MCF 10A (cell line): ENCODE measurements around the gene THPO. TPM values are rescaled to one million over a fixed set of nuclear protein-coding genes. Genes with fewer than 3 reads are reported as not detected.

Experiments
- BruUV-seq: library from RNA; stranded (reverse); fragments of 400-500 nt; replicated peaks from 2 replicates; lab custom pipeline; 2021; lab: Mats Ljungman, UMichigan
- CTCF ChIA-PET: fragments of 300-600 bp; sonication (Branson Sonifier 250); formaldehyde crosslinking; extraction: SDS; loops from one replicate; lab custom pipeline; 2021; ENCODE audit warnings: antibody characterized with exemption, inconsistent platforms; lab: Yijun Ruan, JAX
- POLR2A ChIA-PET: fragments of 300-600, 350-650 bp; sonication (Branson Sonifier 250); formaldehyde crosslinking; extraction: SDS; loops from one replicate; lab custom pipeline; 2020; ENCODE audit warnings: antibody characterized with exemption, inconsistent platforms; lab: Yijun Ruan, JAX
- DNase-seq: peaks from one replicate; pipeline ENCODE4 v3.0.0-alpha.2; 2018; ENCODE audit not compliant: unreplicated experiment
- H3K27ac Mint-ChIP-seq: one replicate; pipeline ENCODE4 v1.8.0; 2022; ENCODE audit warnings: mild to moderate bottlenecking, low read depth, mixed read lengths; ENCODE audit not compliant: unreplicated experiment
- H3K27me3 Mint-ChIP-seq: one replicate; pipeline ENCODE4 v1.8.0; 2022; ENCODE audit warnings: mixed read lengths; ENCODE audit not compliant: insufficient read depth, unreplicated experiment
- H3K36me3 Mint-ChIP-seq: one replicate; pipeline ENCODE4 v1.8.0; 2022; ENCODE audit warnings: mild to moderate bottlenecking, moderate library complexity, mixed read lengths; ENCODE audit not compliant: insufficient read depth, unreplicated experiment
- H3K4me1 Mint-ChIP-seq: one replicate; pipeline ENCODE4 v1.8.0; 2022; ENCODE audit warnings: mixed read lengths; ENCODE audit not compliant: insufficient read depth, unreplicated experiment
- H3K4me3 Mint-ChIP-seq: one replicate; pipeline ENCODE4 v1.8.0; 2022; ENCODE audit warnings: mild to moderate bottlenecking, moderate library complexity, mixed read lengths; ENCODE audit not compliant: unreplicated experiment
- H3K9me3 Mint-ChIP-seq: one replicate; pipeline ENCODE4 v1.8.0; 2022; ENCODE audit warnings: mixed read lengths; ENCODE audit not compliant: unreplicated experiment
- CTCF ChIP-seq: fragments of 200-600 bp; IDR thresholded peaks from one replicate; pipeline ENCODE4 v1.8.0; 2022; ENCODE audit warnings: antibody characterized with exemption, mild to moderate bottlenecking; ENCODE audit not compliant: unreplicated experiment
- intact Hi-C: fragments of 100-400 bp; cut with micrococcal nuclease; formaldehyde crosslinking; loops from 2 replicates; pipeline ENCODE4 v1.14.1; 2022
- total RNA-seq: library from RNA; stranded (reverse); gene quantifications from 2 replicates; pipeline ENCODE4 v1.2.3, GENCODE V29; 2022

Gene THPO
- total RNA-seq, 1 experiment from 2014 or later, result not detected

GRCh38 chr3:184322731-184323487 is 55.1 kb downstream of the THPO start:
- H3K9me3 Mint-ChIP-seq, result no peaks in the 10 kb centered on the region
- intact Hi-C loops, result no loop called here
- H3K4me3 Mint-ChIP-seq, result no peak overlapping the region
- H3K27ac Mint-ChIP-seq, result no peak overlapping the region
- peaks cover 26% of the 10 kb centered on the region for H3K4me1 Mint-ChIP-seq
- H3K36me3 Mint-ChIP-seq, result peaks cover 96% of the 10 kb centered on the region
- no peak for TF ChIP-seq CTCF
- ChIA-PET CTCF (no interaction called here), POLR2A (interaction anchor here (0.6 kb wide), 1 partner anchor 1224 kb away, joined by 3 read pairs; no protein-coding TSS in a partner anchor)
- no peak for DNase-seq
- no peaks in the 10 kb centered on the region for H3K27me3 Mint-ChIP-seq
- TSS peak; percentile 28 for BruUV-seq

Other genes starting within 250 kb of the THPO start
- gene EIF2B5, start 242.8 kb downstream of the THPO start, total RNA-seq, result 33.8 and 36.1 TPM in 2 replicates
- 73.4 and 74.5 TPM in 2 replicates for gene DVL3, start 222.8 kb downstream of the THPO start, total RNA-seq
- 280 and 301 TPM in 2 replicates for gene AP2M1, start 203.4 kb downstream of the THPO start, total RNA-seq
- 62.7 and 73.9 TPM in 2 replicates for gene ABCF3, start 192.0 kb downstream of the THPO start, total RNA-seq
- gene VWA5B2, start 148.6 kb downstream of the THPO start, total RNA-seq, result not detected in 2 replicates
- gene ALG3, start 129.2 kb downstream of the THPO start, total RNA-seq, result 60.4 and 77.8 TPM in 2 replicates
- 4.9 and 10.1 TPM in 2 replicates for gene EEF1AKMT4, start 128.5 kb downstream of the THPO start, total RNA-seq
- gene CAMK2N2, start 116.7 kb downstream of the THPO start, total RNA-seq, result 6.1 TPM in 2 replicates
- not detected in 2 replicates for gene ECE2, start 102.2 kb downstream of the THPO start, total RNA-seq
- 275 and 284 TPM in 2 replicates for gene PSMD2, start 79.0 kb downstream of the THPO start, total RNA-seq
- gene EIF4G1, start 63.6 kb downstream of the THPO start, total RNA-seq, result 522 and 536 TPM in 2 replicates
- 11.1 and 12.9 TPM in 2 replicates for gene FAM131A, start 40.6 kb downstream of the THPO start, total RNA-seq
- gene CLCN2, start 16.6 kb downstream of the THPO start, total RNA-seq, result 4.5 and 5.5 TPM in 2 replicates
- 81.5 and 91.5 TPM in 2 replicates for gene POLR2H, start 16.5 kb downstream of the THPO start, total RNA-seq
- not detected in 2 replicates for gene CHRD, start 1.8 kb upstream of the THPO start, total RNA-seq
- 4.0 and 5.4 TPM in 2 replicates for gene EPHB3, start 183.6 kb upstream of the THPO start, total RNA-seq